Heart right ventricle (tissue), 16 donors: ENCODE data around the gene CCDC85C. TPM values are rescaled to one million over a fixed set of nuclear protein-coding genes. Genes with fewer than 3 reads are reported as not detected.

ENCODE experiments used
- ATAC-seq, 8 donors: fragments of 200-7000 bp; cut with Tn5 transposase; one replicate each; pipeline ENCODE4 v1.9.1; 2020; ENCODE audit warnings: mild to moderate bottlenecking in 8 of 8, moderate library complexity in 8 of 8, moderate number of reproducible peaks in 1 of 8
- DNase-seq, 2 donors: peaks; one replicate each; pipeline ENCODE4 v3.0.0-alpha.2; 2020
- H3K27ac ChIP-seq, 10 donors: fragments of 200-600 bp; sonication (generic) in 2 of 10; one replicate each; pipeline versions ENCODE4 v1.5.0 to v1.8.0; 2020 to 2022; ENCODE audit warnings: mild to moderate bottlenecking in 3 of 10
- H3K27me3 ChIP-seq, 7 donors: fragments of 200-600 bp; one replicate each; pipeline ENCODE4 v1.8.0; 2021 to 2022; ENCODE audit warnings: mild to moderate bottlenecking in 2 of 7
- H3K36me3 ChIP-seq, 9 donors: fragments of 200-600 bp; sonication (generic) in 1 of 9; one replicate each; pipeline versions ENCODE4 v1.5.0 to v1.8.0; 2020 to 2022; ENCODE audit warnings: mild to moderate bottlenecking in 2 of 9
- H3K4me1 ChIP-seq, 9 donors: fragments of 200-600 bp; sonication (generic) in 1 of 9; one replicate each; pipeline versions ENCODE4 v1.5.0 to v1.8.0; 2020 to 2022; ENCODE audit warnings: mild to moderate bottlenecking in 4 of 9
- H3K4me3 ChIP-seq, 10 donors: fragments of 200-600 bp; sonication (generic) in 2 of 10; one replicate each; pipeline versions ENCODE4 v1.5.0 to v1.8.0; 2020 to 2022; ENCODE audit warnings: mild to moderate bottlenecking in 7 of 10, moderate library complexity in 2 of 10
- H3K9me3 ChIP-seq, 11 donors: fragments of 200-600 bp in 10 of 11; sonication (generic) in 2 of 11; one replicate each; pipeline versions ENCODE4 v1.5.0 to v1.8.0; 2013 to 2022; ENCODE audit warnings: mild to moderate bottlenecking in 2 of 11, control low read depth in 1 of 11, moderate library complexity in 1 of 11
- CTCF ChIP-seq, 9 donors: fragments of 200-600 bp; sonication (generic) in 2 of 9; IDR thresholded peaks; one replicate each; pipeline versions ENCODE4 v1.5.0 to v1.8.0; 2021 to 2022; ENCODE audit warnings: antibody characterized with exemption in 9 of 9, mild to moderate bottlenecking in 5 of 9, moderate library complexity in 1 of 9
- WGBS, 2 donors: extraction: QIAGEN DNeasy Blood & Tissue Kit; methylation state at CpG; one replicate each; pipeline ENCODE4 v1.1.7; 2013; ENCODE audit warnings: inconsistent platforms in 1 of 2; 5-methylcytosine and 5-hydroxymethylcytosine counted together
- intact Hi-C, 10 donors: fragments of 100-400 bp; cut with DNase I; formaldehyde crosslinking; loops; one replicate each; pipeline versions ENCODE4 v1.11.1 to v1.14.2; 2022
- polyA plus RNA-seq, 2 donors: library from polyadenylated mRNA; stranded (reverse); fragments of 200-250 nt; gene quantifications; one replicate each; pipeline ENCODE4 v1.2.3, GENCODE V29; 2013
- total RNA-seq, 10 donors: library from RNA; stranded (reverse); fragmentation: NEBNext Ultra II Directional in 3 of 10; extraction: Animal tissue kit (Norgen Biotek cat#: 25700) in 3 of 10; gene quantifications; one replicate each; pipeline versions ENCODE4 v1.2.1 to v1.2.4, GENCODE V29; 2021 to 2023
- donor health status: Arrhythmogenic right ventricular cardiomyopathy.
- donor health status: ischemic (EF 13 %, LVEDD 7.1; RV severe dilation, severe dysfunction).
- donor health status: healthy with polysubstance abuse.
- donor health status: DM: no; HTN: yes; CAD: no.
- donor health status: DM: no; HTN: no; CAD: no.
- donor health status: ischemic (EF 25% LVEDD 6.9; RV normal size, moderate dysfunction).
- donor health status: ischemic (EF 25% LVEDD 5.7; RV mildly dilated, moderate dysfunction).
- donor health status: healthy.
- donor health status: DM: yes; HTN: yes; CAD: no.
- donor health status: Ischemic cardiomyopathy.
- donor health status: ischemic (EF 35%, LVEDD 5.7; RV mildly dilated, moderate dysfunction).
- donor health status: nonischemic (EF 11% LVEDD 7.7; RV severe dilation, severe dysfunction).
- donor health status: DM: yes; HTN: yes; CAD: no.
- donor health status: PGD.
- donor health status: ischemic (EF 29% LVEDD 5.4; RV normal size, mild dysfunction).
- donor health status: nonischemic (EF 23%, LVEDD 6.1; RV moderate dilation, normal function).

Gene CCDC85C
- total and polyA plus RNA-seq, 12 donors = 9.0 to 50.2 (median 31.5) TPM

DNA sequence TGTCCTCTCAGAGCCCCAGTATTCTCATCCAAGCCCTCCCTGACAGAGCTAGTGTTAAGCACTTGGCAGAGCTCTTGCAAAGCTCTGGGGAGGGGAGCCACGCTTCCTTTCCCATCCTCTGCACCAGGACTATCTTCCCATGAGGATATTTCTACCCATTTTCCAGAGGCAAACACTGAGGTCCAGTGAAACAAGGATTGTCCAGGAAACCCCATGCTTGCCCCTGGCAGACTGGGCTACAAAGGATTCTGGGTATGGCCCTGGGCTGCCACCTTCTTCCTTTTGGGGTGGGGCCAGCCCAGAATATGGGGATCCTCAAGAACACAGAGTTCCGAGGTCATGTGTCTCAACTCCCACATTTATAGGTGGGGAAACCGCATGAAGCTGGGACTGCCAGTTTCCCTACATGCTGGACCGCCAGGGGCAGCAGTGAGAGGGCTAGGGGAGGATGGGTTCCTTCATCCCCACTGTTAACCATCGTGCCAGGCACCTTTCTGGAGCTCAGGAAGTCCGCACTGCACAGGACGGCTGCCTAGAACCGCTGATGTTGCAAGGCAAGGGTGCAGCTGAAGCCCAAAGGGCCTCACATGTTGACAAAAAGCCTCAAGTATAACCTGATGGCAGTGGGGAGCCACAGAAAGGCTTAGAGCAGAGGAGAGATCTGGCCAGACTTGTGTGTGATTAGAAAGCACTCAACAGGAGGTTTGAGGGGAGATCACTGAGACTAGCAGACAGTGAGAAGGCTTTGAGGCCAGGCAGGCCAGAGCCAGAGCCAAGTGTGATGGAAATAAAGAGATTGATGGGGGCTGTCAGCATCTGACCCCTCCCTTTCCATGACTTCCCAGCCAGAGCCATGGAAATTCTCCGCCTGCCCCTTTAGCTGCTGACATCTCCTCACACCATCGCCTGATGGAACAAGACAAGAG, 5.5 kb upstream of the CCDC85C start:
- no peak overlapping the region for H3K4me3 ChIP-seq
- H3K27me3 ChIP-seq = peaks cover 0 to 15% (median 0%) of the 10 kb centered on the region in 7 donors
- no peaks in the 10 kb centered on the region for H3K9me3 ChIP-seq
- peaks cover 4 to 19% (median 12%) of the 10 kb centered on the region in 9 donors for H3K4me1 ChIP-seq
- ATAC-seq = no peak
- H3K27ac ChIP-seq = no peak overlapping the region
- DNase-seq = no peak
- WGBS, 2 donors = 65 to 77% methylated on average over 10 of the region's 10 CpGs
- H3K36me3 ChIP-seq = no peaks in the 10 kb centered on the region
- intact Hi-C loops = no loop called here
- peak in 2 of 9 donors; percentile 16 to 51 for TF ChIP-seq CTCF (IDR thresholded peaks at IDR 0.05)

GRCh38 chr14:99608591-99608990, 4.6 kb upstream of the CCDC85C start:
- no peak for ATAC-seq
- DNase-seq = no peak
- peaks cover 4 to 17% (median 10%) of the 10 kb centered on the region in 9 donors for H3K4me1 ChIP-seq
- no peaks in the 10 kb centered on the region for H3K9me3 ChIP-seq
- intact Hi-C loops = no loop called here
- WGBS, 2 donors = 97 to 100% methylated on average over 2 of the region's 2 CpGs
- H3K36me3 ChIP-seq = no peaks in the 10 kb centered on the region
- no peak overlapping the region for H3K4me3 ChIP-seq
- no peak overlapping the region for H3K27ac ChIP-seq
- TF ChIP-seq CTCF (IDR thresholded peaks at IDR 0.05) = no peak
- H3K27me3 ChIP-seq = peaks cover 0 to 20% (median 0%) of the 10 kb centered on the region in 7 donors

DNA sequence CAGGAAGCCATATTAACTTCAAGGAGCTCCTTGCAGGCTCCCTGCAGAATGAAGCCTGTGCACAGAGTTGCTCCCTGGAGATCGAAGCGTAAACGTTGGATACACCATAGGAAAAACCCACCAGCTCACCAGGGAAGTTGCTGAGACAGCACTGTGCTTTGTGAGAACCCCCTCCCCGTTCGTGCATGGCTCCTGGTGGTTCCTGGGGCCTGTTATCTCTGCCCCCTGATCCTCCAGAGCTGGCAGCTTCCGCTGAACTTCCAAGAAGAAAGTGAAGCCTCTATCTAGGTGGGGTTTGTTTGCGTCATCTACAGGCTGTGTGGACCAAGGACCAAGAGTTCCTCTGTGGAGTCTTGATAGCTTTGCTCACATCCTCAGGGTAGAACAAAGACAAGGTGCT, 2.4 kb upstream of the CCDC85C start:
- DNase-seq (no peak), ATAC-seq (no peak)
- WGBS, 2 donors = 85 to 87% methylated on average over 7 of the region's 7 CpGs
- H3K36me3 ChIP-seq = no peaks in the 10 kb centered on the region
- no peak overlapping the region for H3K4me3 ChIP-seq
- no peak overlapping the region for H3K27ac ChIP-seq
- TF ChIP-seq CTCF (IDR thresholded peaks at IDR 0.05) = no peak
- no peaks in the 10 kb centered on the region for H3K9me3 ChIP-seq
- peaks cover 0 to 39% (median 0%) of the 10 kb centered on the region in 7 donors for H3K27me3 ChIP-seq
- intact Hi-C loops = no loop called here
- peaks cover 10 to 37% (median 23%) of the 10 kb centered on the region in 9 donors for H3K4me1 ChIP-seq

DNA sequence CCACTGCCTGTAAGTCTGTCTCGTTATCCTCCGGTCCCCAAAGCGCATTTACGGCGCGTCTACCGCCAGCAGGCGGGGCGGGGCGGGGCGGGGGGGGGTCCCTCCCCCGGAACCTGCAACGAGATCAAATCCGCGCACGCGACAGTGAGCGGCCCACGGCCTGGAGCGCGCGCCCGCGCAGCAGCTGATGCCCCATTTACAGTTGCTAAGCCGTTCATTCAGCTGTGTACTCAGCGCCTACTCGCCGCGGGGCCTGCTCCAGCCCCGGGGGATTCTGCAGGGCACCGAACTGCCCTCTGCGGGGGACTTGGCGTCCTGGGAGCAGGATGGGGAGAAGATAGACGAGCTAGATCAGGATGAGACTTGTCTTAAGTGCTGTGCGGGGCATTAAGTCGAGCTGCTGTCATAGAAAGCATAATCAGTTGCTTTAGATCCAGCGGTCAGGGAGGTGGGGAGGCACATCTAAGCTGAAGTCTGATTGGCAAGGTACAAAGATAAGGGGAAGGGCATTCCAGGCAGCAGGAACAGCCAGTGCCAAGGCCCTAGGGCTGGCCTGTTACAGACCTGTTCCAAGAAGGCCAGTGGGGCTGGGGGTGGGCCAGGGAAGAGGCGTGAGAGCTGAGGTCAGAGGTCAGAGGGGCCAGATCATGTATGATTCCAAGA, 1.4 kb upstream of the CCDC85C start:
- Histone ChIP-seq H3K27ac (peak overlapping the region; percentile 52 to 96 (median 90)), H3K9me3 (no peaks in the 10 kb centered on the region), H3K4me1 (peaks cover 14 to 46% (median 32%) of the 10 kb centered on the region in 9 donors), H3K36me3 (no peaks in the 10 kb centered on the region), H3K4me3 (peak overlapping the region; percentile 70 to 97 (median 85)), H3K27me3 (peaks cover 0 to 39% (median 0%) of the 10 kb centered on the region in 7 donors)
- intact Hi-C loops = no loop called here
- peak; percentile 34 to 66 for DNase-seq
- no peak for TF ChIP-seq CTCF (IDR thresholded peaks at IDR 0.05)
- 3 to 4% methylated on average over 38 of the region's 38 CpGs for WGBS, 2 donors
- ATAC-seq = peak; percentile 3 to 33 (median 16)
